Measurements from ENCODE around the gene MB21D2.

- TF ChIP-seq, protein P1, sequence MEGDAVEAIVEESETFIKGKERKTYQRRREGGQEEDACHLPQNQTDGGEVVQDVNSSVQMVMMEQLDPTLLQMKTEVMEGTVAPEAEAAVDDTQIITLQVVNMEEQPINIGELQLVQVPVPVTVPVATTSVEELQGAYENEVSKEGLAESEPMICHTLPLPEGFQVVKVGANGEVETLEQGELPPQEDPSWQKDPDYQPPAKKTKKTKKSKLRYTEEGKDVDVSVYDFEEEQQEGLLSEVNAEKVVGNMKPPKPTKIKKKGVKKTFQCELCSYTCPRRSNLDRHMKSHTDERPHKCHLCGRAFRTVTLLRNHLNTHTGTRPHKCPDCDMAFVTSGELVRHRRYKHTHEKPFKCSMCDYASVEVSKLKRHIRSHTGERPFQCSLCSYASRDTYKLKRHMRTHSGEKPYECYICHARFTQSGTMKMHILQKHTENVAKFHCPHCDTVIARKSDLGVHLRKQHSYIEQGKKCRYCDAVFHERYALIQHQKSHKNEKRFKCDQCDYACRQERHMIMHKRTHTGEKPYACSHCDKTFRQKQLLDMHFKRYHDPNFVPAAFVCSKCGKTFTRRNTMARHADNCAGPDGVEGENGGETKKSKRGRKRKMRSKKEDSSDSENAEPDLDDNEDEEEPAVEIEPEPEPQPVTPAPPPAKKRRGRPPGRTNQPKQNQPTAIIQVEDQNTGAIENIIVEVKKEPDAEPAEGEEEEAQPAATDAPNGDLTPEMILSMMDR (IDR thresholded peaks at IDR 0.05): no peak
- no peak for TF ChIP-seq EZH2 (IDR thresholded peaks at IDR 0.05)
These were observed 55.1 kb downstream of the MB21D2 start for GRCh38 chr3:192862408-192863090.
